Endothelial cell of umbilical vein (primary cell): ENCODE measurements around the gene SPATA45. TPM values are rescaled to one million over a fixed set of nuclear protein-coding genes. Genes with fewer than 3 reads are reported as not detected.

Source experiments
- BruUV-seq: library from RNA; stranded (reverse); fragments of 400-500 nt; replicated peaks from 2 replicates; lab custom pipeline; 2021; lab: Mats Ljungman, UMichigan
- CTCF ChIA-PET: fragments of 300-600, 350-600 bp; sonication (Branson Sonifier 250); formaldehyde crosslinking; loops from one replicate; lab custom pipeline; 2021; ENCODE audit warnings: antibody characterized with exemption, inconsistent platforms; lab: Charles Lee
- POLR2A ChIA-PET: fragments of 300-600, 350-600 bp; sonication (Branson Sonifier 250); formaldehyde crosslinking; loops from one replicate; lab custom pipeline; 2021; ENCODE audit warnings: antibody characterized with exemption, inconsistent platforms; lab: Charles Lee
- DNase-seq: peaks from one replicate; pipeline ENCODE4 v3.0.0-alpha.2; 2011; ENCODE audit warnings: low read depth, low spot score
- FAIRE-seq: peaks from 2 replicates; lab custom pipeline; 2011; peaks lifted over from hg19 to GRCh38; lab: Jason Lieb, UNC
- H2AFZ ChIP-seq: 2 replicates; pipeline ENCODE4 v1.6.0; 2012; ENCODE audit warnings: low read depth, low read length, control low read depth, inconsistent platforms
- H3K27ac ChIP-seq: 2 replicates; pipeline ENCODE4 v1.5.1; 2011; ENCODE audit warnings: low read depth, mild to moderate bottlenecking, control low read depth, low read length, moderate library complexity; ENCODE audit not compliant: insufficient read depth
- H3K27me3 ChIP-seq, 2 experiments: 2 replicates each; pipeline versions ENCODE4 v1.6.0 to v1.6.1; 2011; ENCODE audit warnings: low read length in 2 of 2, mixed read lengths in 1 of 2; ENCODE audit not compliant: control insufficient read depth in 2 of 2, insufficient read depth in 2 of 2
- H3K36me3 ChIP-seq, 2 experiments: 2 replicates in 1 of 2; 3 replicates in 1 of 2; pipeline ENCODE4 v1.5.1; 2011; ENCODE audit warnings: low read length in 2 of 2, mild to moderate bottlenecking in 1 of 2, moderate library complexity in 1 of 2; ENCODE audit not compliant: control insufficient read depth in 2 of 2, insufficient read depth in 2 of 2; ENCODE audit errors: extremely low read depth in 1 of 2
- H3K4me1 ChIP-seq: 3 replicates; pipeline ENCODE4 v1.5.1; 2011; ENCODE audit warnings: mild to moderate bottlenecking, low read length; ENCODE audit not compliant: control insufficient read depth, insufficient read depth; ENCODE audit errors: extremely low read depth
- H3K4me2 ChIP-seq: 2 replicates; pipeline ENCODE4 v1.6.1; 2011; ENCODE audit warnings: low read length, control low read depth, mixed read lengths; ENCODE audit not compliant: insufficient read depth
- H3K4me3 ChIP-seq, 3 experiments: fragments of 200-600 bp in 1 of 3; sonication (generic), shearing (Covaris generic) in 1 of 3; replicated peaks in 1 of 3; 2 replicates each; pipeline ENCODE4 v1.5.1; 2011 to 2016; ENCODE audit warnings: control low read depth in 3 of 3, low read length in 3 of 3, mild to moderate bottlenecking in 2 of 3, inconsistent platforms in 1 of 3, low read depth in 1 of 3, moderate library complexity in 1 of 3; ENCODE audit not compliant: insufficient read depth in 1 of 3
- H3K79me2 ChIP-seq: 2 replicates; pipeline ENCODE4 v1.6.0; 2012; ENCODE audit warnings: low read length, inconsistent platforms; ENCODE audit not compliant: control insufficient read depth, insufficient read depth
- H3K9ac ChIP-seq: replicated peaks from 2 replicates; pipeline ENCODE3; 2011; ENCODE audit warnings: low read length, control low read depth; ENCODE audit not compliant: insufficient read depth; ENCODE audit errors: extremely low read depth
- H3K9me1 ChIP-seq: replicated peaks from 3 replicates; pipeline ENCODE4 v1.6.0; 2011; ENCODE audit warnings: mild to moderate bottlenecking, low read length; ENCODE audit not compliant: control insufficient read depth, insufficient read depth; ENCODE audit errors: extremely low read depth
- H3K9me3 ChIP-seq: replicated peaks from 2 replicates; pipeline ENCODE4 v1.5.1; 2012; ENCODE audit warnings: low read length, inconsistent platforms; ENCODE audit not compliant: control insufficient read depth, insufficient read depth
- H4K20me1 ChIP-seq: replicated peaks from 2 replicates; pipeline ENCODE3; 2011; ENCODE audit warnings: mild to moderate bottlenecking, low read length; ENCODE audit not compliant: control insufficient read depth, insufficient read depth; ENCODE audit errors: extremely low read depth
- EZH2 ChIP-seq: IDR thresholded peaks from 2 replicates; pipeline ENCODE4 v1.6.1; 2012; ENCODE audit warnings: borderline replicate concordance, low read depth, mild to moderate bottlenecking, moderate library complexity, low read length, inconsistent platforms; ENCODE audit not compliant: severe bottlenecking
- FOS ChIP-seq: IDR thresholded peaks from 2 replicates; pipeline ENCODE4 v1.6.1; 2011; ENCODE audit warnings: mild to moderate bottlenecking, low read length, moderate library complexity, borderline replicate concordance; ENCODE audit not compliant: insufficient read depth
- GATA2 ChIP-seq: IDR thresholded peaks from 2 replicates; pipeline ENCODE4 v1.7.0; 2011; ENCODE audit warnings: low read depth, mild to moderate bottlenecking, moderate library complexity, mixed read lengths, low read length; ENCODE audit not compliant: insufficient read length, insufficient read depth
- JUN ChIP-seq: IDR thresholded peaks from 2 replicates; pipeline ENCODE4 v1.6.1; 2011; ENCODE audit warnings: borderline replicate concordance, low read depth; ENCODE audit not compliant: insufficient read length, insufficient read depth
- MYC ChIP-seq: IDR thresholded peaks from one replicate; pipeline ENCODE4 v1.6.1; 2011; ENCODE audit warnings: mild to moderate bottlenecking, low read depth, low read length
- POLR2A ChIP-seq: IDR thresholded peaks from 2 replicates; pipeline ENCODE4 v1.6.1; 2012; ENCODE audit warnings: low read depth, mild to moderate bottlenecking, control low read depth, low read length
- POLR2AphosphoS5 ChIP-seq: IDR thresholded peaks from 2 replicates; pipeline ENCODE4 v1.6.1; 2012; ENCODE audit warnings: low read depth, mild to moderate bottlenecking, control low read depth, low read length, moderate library complexity; ENCODE audit not compliant: insufficient read depth
- dilution Hi-C: fragments of 300-500 bp; cut with MboI; formaldehyde crosslinking; loops from one replicate; pipeline ENCODE4 v1.15.0; 2019; ENCODE audit warnings: low sequenced_read_pairs; ENCODE audit not compliant: extremely low pct_ligation_motif_present
- intact Hi-C: fragments of 100-400 bp; cut with micrococcal nuclease; formaldehyde crosslinking; loops from one replicate; pipeline ENCODE4 v1.10.0; 2022
- polyA plus RNA-seq, 4 experiments: library from polyadenylated mRNA; depleted of rRNA in 3 of 4; stranded (reverse) in 3 of 4; unstranded in 1 of 4; fragments of >200 nt; gene quantifications; 2 replicates each; pipeline versions ENCODE4 v1.2.1 to v1.2.3, GENCODE V29; 2011 to 2012; ENCODE audit warnings: missing spikeins in 1 of 4
- total RNA-seq: library from RNA; stranded (reverse); gene quantifications from 2 replicates; pipeline ENCODE4 v1.2.3, GENCODE V29; 2021
- TF ChIP-seq, protein P1 (sequence below): IDR thresholded peaks from 2 replicates; pipeline ENCODE4 v1.6.1; 2011; ENCODE audit not compliant: insufficient read depth, insufficient read length
- TF ChIP-seq, protein P2 (sequence below), 2 donors: IDR thresholded peaks; 1 replicate in 1 of 2; 2 replicates in 1 of 2; pipeline ENCODE4 v1.5.1; 2011; ENCODE audit warnings: low read length in 2 of 2, mild to moderate bottlenecking in 2 of 2, moderate library complexity in 2 of 2, control low read depth in 1 of 2, inconsistent platforms in 1 of 2, low read depth in 1 of 2; ENCODE audit not compliant: insufficient read depth in 1 of 2; ENCODE audit errors: extremely low read depth in 1 of 2

SPATA45 gene
- total and polyA plus RNA-seq, 2 donors (not counting 3 experiments of a cell fraction or from before 2014, with no cell fraction given) = not detected

DNA sequence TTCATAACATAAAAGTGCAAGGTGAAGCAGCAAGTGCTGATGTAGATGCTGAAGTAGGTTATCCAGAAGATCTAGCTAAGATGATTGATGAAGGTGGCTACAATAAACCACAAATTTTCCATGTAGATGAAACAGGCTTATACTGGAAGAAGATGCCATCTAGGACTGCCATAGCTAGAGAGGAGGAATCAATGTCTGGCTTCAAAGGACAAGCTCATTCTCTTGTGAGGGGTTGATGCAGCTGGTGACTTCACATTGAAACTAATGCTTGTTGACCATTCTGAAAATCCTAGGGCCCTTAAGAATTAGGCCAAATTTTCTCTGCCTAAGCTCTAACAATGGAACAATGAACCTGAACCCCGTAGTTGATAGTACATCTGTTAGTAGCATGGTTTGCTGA, 44.7 kb upstream of the SPATA45 start:
- Histone ChIP-seq H3K9ac (no peak overlapping the region), H3K4me1 (no peaks in the 10 kb centered on the region), H4K20me1 (no peaks in the 10 kb centered on the region), H3K27ac (no peak overlapping the region), H3K9me1 (no peaks in the 10 kb centered on the region), H3K4me2 (no peak overlapping the region), H2AFZ (no peak overlapping the region), H3K4me3 (no peak overlapping the region), H3K27me3 (no peaks in the 10 kb centered on the region), H3K79me2 (no peaks in the 10 kb centered on the region), H3K36me3 (peaks cover 4 to 11% of the 10 kb centered on the region in 2 experiments), H3K9me3 (no peaks in the 10 kb centered on the region)
- dilution Hi-C loops (no loop called here), intact Hi-C loops (no loop called here)
- POLR2A ChIA-PET = no interaction called here
- DNase-seq (no peak), FAIRE-seq (no peak)
- CTCF ChIA-PET = interaction anchor here (0.6 to 1.5 kb wide), 4 partner anchors 11 to 77 kb away, joined by 3 to 4 read pairs (median 3); partner anchors contain the start of gene FLVCR1
- BruUV-seq = no TSS peak
- no peak for TF ChIP-seq EZH2
- TF ChIP-seq, protein P1, sequence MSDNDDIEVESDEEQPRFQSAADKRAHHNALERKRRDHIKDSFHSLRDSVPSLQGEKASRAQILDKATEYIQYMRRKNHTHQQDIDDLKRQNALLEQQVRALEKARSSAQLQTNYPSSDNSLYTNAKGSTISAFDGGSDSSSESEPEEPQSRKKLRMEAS = no peak
- TF ChIP-seq POLR2AphosphoS5 = no peak
- TF ChIP-seq, protein P2, sequence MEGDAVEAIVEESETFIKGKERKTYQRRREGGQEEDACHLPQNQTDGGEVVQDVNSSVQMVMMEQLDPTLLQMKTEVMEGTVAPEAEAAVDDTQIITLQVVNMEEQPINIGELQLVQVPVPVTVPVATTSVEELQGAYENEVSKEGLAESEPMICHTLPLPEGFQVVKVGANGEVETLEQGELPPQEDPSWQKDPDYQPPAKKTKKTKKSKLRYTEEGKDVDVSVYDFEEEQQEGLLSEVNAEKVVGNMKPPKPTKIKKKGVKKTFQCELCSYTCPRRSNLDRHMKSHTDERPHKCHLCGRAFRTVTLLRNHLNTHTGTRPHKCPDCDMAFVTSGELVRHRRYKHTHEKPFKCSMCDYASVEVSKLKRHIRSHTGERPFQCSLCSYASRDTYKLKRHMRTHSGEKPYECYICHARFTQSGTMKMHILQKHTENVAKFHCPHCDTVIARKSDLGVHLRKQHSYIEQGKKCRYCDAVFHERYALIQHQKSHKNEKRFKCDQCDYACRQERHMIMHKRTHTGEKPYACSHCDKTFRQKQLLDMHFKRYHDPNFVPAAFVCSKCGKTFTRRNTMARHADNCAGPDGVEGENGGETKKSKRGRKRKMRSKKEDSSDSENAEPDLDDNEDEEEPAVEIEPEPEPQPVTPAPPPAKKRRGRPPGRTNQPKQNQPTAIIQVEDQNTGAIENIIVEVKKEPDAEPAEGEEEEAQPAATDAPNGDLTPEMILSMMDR (IDR thresholded peaks at IDR 0.05; ENCODE audit: extremely low read depth in 1 of 2, insufficient read depth in 1 of 2, low read depth in 1 of 2, low read length in 2 of 2) = no peak
- no peak for TF ChIP-seq MYC
- TF ChIP-seq JUN = no peak
- TF ChIP-seq FOS = no peak
- TF ChIP-seq POLR2A = no peak
- no peak for TF ChIP-seq GATA2
